Measurements from ENCODE around the gene RALGAPB.
"Not testable (repeated sequence)": the region's sequence is repeated elsewhere in the genome, so short reads cannot be mapped to it uniquely, and the experiment has no call there.

RALGAPB gene

DNA sequence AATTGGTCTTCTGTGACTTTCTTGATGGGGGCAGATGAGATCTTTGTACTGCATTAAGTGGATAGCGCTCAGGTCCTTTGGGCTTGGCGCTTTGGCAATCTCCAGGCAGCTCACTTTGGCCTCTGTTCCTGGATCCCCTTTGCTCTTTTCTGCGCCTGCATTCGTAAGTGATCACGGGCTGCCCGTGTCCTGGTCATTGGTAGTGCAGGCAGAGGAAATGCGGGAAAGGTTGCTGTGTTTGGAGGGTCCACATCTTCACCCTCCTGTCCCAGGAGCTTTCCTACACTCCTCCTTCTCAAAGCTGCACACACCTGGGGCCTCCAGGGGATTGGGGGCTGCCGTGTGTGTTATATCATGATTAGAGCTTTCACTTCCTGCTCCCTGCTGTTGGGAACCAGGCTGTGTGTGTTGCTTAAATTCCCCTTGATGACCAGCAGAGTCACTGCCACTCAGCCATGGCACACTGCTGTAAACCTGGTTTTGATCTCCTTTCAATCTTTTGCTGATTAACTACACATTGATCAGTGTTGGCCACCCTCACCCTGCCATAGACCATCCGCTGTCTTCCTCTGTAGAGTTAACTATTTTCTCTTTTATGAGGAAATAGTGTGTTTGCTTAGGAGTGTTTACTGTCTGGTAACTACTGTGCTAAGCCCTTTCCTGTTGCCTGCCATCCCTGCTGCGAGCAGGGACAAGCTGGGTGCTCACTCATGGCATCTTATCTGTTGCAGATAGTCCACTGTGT, 24.5 kb upstream of the RALGAPB start:
- no peak for DNase-seq

- no peak for DNase-seq
Measured at GRCh38 chr20:38449046-38449445, 23.6 kb upstream of the RALGAPB start.

DNA sequence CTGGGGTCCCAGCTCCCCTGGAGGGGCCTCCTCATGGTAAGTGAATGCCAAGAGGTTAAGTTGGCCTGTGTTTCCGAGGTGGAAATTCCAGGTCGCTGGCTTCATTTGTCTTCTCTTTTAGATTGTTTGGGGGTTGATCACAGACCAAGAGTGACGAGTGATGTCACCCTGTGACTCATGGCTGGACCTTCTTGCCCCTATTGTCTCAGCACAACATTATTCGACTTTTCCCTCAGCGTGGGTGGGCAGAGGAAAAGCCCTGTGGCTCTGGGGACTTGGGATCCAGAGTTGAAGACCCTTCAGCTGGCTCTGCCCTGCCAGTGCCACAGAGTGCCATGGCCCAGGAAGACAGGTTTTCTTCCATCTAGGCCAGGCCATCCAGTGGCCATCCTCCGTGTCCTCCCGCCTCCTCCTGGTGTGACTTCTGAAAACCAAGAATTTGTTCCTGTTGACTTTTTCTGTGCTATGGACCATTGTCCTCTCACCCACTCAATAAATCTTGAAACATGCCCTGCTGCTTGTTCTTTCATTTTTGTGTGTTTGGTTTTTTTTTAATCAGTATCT, 22.1 kb upstream of the RALGAPB start:
- no peak for DNase-seq

- no peak for DNase-seq
Measured at GRCh38 chr20:38452880-38453624, 19.6 kb upstream of the RALGAPB start.

- no peak for DNase-seq
Measured at GRCh38 chr20:38453941-38454340, 18.7 kb upstream of the RALGAPB start.

DNA sequence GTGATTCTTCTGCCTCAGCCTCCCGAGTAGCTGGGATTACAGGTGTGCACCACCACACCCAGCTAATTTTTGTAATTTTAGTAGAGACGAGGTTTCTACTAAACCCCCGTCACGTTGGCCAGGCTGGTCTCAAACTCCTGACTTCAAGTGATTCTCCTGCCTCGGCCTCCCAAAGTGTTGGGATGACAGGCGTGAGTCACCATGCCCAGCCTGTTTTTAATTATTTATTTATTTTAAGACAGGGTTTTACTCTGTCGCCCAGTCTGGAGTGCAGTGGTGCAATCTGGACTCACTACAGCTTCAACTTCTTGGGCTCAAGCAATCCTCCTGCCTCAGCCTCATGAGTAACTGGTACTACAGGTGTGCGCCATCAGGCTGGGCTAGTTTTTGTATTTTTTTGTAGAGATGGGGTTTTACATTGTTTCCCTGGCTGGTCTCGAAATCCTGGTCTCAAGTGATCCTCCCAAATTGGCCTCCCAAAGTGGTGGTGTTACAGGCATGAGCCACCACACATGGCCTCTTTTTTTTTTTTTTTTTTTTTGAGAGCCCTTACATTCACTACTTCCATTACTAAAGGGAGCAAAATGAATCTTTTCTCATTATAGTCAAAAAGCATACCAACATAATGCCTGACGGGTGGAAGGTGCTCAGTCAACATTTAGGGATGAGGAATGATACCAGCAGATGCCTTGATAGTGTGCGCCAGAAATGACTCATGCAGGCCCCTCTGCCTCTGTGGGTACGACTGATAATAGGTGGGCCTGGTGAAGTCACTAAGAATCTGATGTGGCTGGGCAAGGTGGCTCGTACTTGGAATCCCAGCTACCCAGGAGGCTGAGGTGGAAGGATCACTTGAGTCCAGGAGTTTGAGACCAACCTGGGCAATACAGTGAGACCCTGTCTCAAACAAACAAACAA, 17.8 kb upstream of the RALGAPB start:
- no peak for DNase-seq

GRCh38 chr20:38458314-38458713, 14.3 kb upstream of the RALGAPB start:
- DNase-seq, result no peak

DNA sequence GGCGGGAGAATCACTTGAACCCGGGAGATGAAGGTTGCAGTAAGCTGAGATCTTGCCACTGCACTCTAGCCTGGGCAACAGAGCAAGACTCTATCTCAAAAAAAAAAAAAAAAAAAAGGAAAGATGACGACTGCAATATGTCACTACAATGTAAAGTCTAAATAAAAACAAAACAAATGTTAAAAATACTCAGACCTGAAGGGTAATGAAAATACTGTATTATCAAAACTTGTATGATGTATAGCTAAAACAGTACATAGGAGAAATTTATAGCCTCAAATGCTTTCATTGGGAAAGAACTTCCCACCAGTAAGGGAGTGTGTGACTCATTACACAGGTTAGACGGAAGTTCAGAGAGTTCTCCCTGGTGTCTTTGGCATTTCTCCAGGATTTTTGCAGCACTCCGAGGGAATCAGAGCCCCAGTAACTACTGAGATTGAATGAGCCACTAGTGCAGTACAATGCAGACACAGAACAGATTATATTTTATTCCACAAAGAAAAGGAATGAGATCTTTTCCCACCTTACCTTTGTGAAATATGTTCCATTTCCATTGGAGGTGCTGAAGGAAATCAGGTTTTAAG, 12.5 kb upstream of the RALGAPB start:
- no peak for DNase-seq

- not testable (repeated sequence) for DNase-seq
Measured at GRCh38 chr20:38460631-38461030, 12.0 kb upstream of the RALGAPB start.

- not testable (repeated sequence) for DNase-seq
Measured at GRCh38 chr20:38461167-38461566, 11.5 kb upstream of the RALGAPB start.

GRCh38 chr20:38461569-38461968, 11.1 kb upstream of the RALGAPB start:
- not testable (repeated sequence) for DNase-seq

DNA sequence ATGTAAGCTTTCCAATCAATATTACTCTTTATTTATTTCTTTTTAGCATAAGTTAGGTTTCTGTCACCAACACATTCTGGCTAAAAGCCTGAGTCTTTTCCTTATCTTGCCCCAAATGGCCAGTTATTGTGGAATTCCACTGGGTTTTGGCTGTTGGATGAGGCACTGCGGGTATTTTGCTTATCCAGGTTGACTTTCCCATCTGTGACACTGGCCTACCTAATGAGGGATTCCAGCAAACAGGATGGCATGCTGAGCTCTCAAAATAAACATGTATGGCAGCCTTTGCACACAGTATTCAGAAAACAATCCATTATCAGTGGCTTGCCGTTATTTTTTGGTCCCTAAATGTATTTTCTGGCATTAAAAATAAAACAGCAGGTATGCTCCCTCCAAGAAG, 6.5 kb upstream of the RALGAPB start:
- no peak for DNase-seq

GRCh38 chr20:38466983-38467382, 5.7 kb upstream of the RALGAPB start:
- no peak for DNase-seq

- no peak for DNase-seq
Measured at GRCh38 chr20:38471245-38471644, 1.4 kb upstream of the RALGAPB start.

GRCh38 chr20:38471987-38472512, 593 bp upstream of the RALGAPB start:
- no peak for DNase-seq

- DNase-seq, result no peak
Measured at GRCh38 chr20:38473367-38473795, 738 bp downstream of the RALGAPB start.

DNA sequence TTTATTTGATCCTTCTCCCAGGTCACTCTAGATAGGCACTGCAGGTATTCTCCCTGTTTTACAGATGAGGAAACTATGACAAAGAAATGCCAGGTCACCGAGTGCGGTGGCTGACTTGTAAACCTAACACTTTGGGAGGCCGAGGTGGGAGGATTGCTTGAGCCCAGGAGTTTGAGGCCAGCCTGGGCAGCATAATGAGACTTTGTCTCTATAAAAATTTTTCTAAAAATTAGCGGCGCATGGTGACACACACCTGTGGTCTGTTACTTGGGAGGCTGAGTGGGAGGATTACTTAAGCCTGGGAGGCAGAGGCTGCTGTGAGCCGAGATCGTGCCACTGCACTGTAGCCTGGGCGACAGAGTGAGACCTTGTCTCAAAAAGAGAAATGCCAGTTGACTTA, 5.1 kb downstream of the RALGAPB start:
- DNase-seq, result no peak

GRCh38 chr20:38479596-38479995, 7.0 kb downstream of the RALGAPB start:
- no peak for DNase-seq

DNA sequence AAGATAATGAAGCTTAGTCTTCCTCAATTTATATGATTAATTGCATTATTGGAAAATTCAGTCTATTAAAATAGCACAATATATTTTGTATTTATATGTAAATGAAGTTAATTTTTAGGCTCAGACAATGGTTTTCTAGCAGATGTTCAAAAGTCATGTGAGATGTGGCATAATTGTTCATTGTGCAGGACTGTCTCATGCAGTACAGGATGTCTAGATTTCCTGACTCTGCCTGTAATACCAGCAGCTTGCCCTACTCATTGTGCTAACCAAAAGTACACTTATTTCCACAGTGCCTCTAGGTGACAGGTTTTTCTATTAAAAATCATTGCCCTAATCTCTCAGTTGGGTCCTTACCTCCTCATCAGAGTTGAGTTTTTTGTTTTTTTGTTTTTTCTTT, 12.4 kb downstream of the RALGAPB start:
- no peak for DNase-seq

GRCh38 chr20:38489181-38489580, 16.5 kb downstream of the RALGAPB start:
- no peak for DNase-seq

- no peak for DNase-seq
Measured at GRCh38 chr20:38497246-38497935, 24.7 kb downstream of the RALGAPB start.

DNA sequence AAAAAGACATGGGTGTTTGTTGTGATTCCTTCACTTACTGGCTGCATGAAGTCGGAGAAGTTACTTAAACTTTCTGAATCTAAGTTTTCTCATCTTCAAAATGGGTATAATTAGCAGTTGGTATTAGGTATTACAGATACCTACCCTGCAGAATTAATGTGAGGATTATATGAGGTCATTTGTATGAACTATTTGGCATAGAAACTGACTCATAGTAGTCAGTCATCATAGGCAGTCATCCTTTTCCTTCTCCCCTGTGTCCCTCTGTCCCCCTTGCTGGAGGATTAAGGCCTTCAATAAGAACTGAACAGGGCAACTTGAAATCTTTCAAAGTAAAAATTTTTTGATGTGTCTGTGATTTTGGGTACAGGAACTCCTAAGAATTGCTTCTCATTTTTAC, 26.3 kb downstream of the RALGAPB start:
- DNase-seq, result no peak
